COLO829 (cell line): Measurements from ENCODE around the gene TMEM165.

ENCODE experiments used
- DNase-seq: peaks from one replicate; pipeline ENCODE4 v3.0.0; 2012; ENCODE audit warnings: low spot score

Gene TMEM165

GRCh38 chr4:55367084-55367722 is 28.6 kb upstream of the TMEM165 start:
- no peak for DNase-seq

GRCh38 chr4:55369968-55370367 is 25.8 kb upstream of the TMEM165 start:
- no peak for DNase-seq

- DNase-seq: no peak
These were observed 23.5 kb upstream of the TMEM165 start for GRCh38 chr4:55372259-55372658.

GRCh38 chr4:55373461-55373860 is 22.3 kb upstream of the TMEM165 start:
- DNase-seq: no peak

- DNase-seq: no peak
These were observed 19.1 kb upstream of the TMEM165 start for GRCh38 chr4:55376698-55377097.

- no peak for DNase-seq
These were observed 16.9 kb upstream of the TMEM165 start for GRCh38 chr4:55378617-55379467.

GRCh38 chr4:55380576-55380975 is 15.2 kb upstream of the TMEM165 start:
- DNase-seq: no peak

- DNase-seq: no peak
These were observed 14.3 kb upstream of the TMEM165 start for GRCh38 chr4:55381502-55381901.

GRCh38 chr4:55382488-55383003 is 13.2 kb upstream of the TMEM165 start:
- no peak for DNase-seq

- no peak for DNase-seq
These were observed 10.5 kb upstream of the TMEM165 start for GRCh38 chr4:55385201-55385649.

- no peak for DNase-seq
These were observed 9.7 kb upstream of the TMEM165 start for GRCh38 chr4:55386073-55386472.

- DNase-seq: no peak
These were observed 8.9 kb upstream of the TMEM165 start for GRCh38 chr4:55386840-55387239.

GRCh38 chr4:55393461-55394320 is 2.1 kb upstream of the TMEM165 start:
- DNase-seq: no peak

- DNase-seq: no peak
These were observed 584 bp upstream of the TMEM165 start for GRCh38 chr4:55395218-55395528.

GRCh38 chr4:55396308-55397125 is 760 bp downstream of the TMEM165 start:
- DNase-seq: no peak

GRCh38 chr4:55397126-55397436 is 1.3 kb downstream of the TMEM165 start:
- no peak for DNase-seq

GRCh38 chr4:55397520-55398321 is 2.0 kb downstream of the TMEM165 start:
- DNase-seq: no peak

GRCh38 chr4:55398461-55398860 is 2.7 kb downstream of the TMEM165 start:
- no peak for DNase-seq

GRCh38 chr4:55398966-55399365 is 3.2 kb downstream of the TMEM165 start:
- DNase-seq: no peak

GRCh38 chr4:55399581-55399980 is 3.8 kb downstream of the TMEM165 start:
- DNase-seq: no peak

- no peak for DNase-seq
These were observed 9.3 kb downstream of the TMEM165 start for GRCh38 chr4:55405073-55405472.
